ENCODE data around the gene GPC6. TPM values are rescaled to one million over a fixed set of nuclear protein-coding genes. Genes with fewer than 3 reads are reported as not detected.

The GPC6 gene
- total RNA-seq, 1 donor from 2014 or later = 42.9 TPM

- Mint-ChIP-seq H3K36me3 (no peaks in the 10 kb centered on the region), H3K27me3 (ENCODE audit: insufficient read depth, low read depth) (peaks cover 2% of the 10 kb centered on the region), H3K4me1 (peaks cover 15% of the 10 kb centered on the region), H3K9me3 (no peaks in the 10 kb centered on the region), H3K27ac (no peak overlapping the region), H3K4me3 (no peak overlapping the region)
- H3K36me3 ChIP-seq = no peaks in the 10 kb centered on the region
- H3K9me3 ChIP-seq (ENCODE audit: low read depth) = no peaks in the 10 kb centered on the region
- H4K20me1 ChIP-seq (ENCODE audit: low read depth) = no peaks in the 10 kb centered on the region
- no peak overlapping the region for H3K27ac ChIP-seq
- no peak overlapping the region for H3K4me3 ChIP-seq
- DNase-seq (ENCODE audit: low spot score) = no peak
- H3K27me3 ChIP-seq = no peaks in the 10 kb centered on the region
- H3K4me1 ChIP-seq = peaks cover 12% of the 10 kb centered on the region
- no peak overlapping the region for H2AFZ ChIP-seq (replicated peaks)
- H3F3A ChIP-seq (ENCODE audit: low read depth) = no peaks in the 10 kb centered on the region
- H3K79me2 ChIP-seq (ENCODE audit: low read depth) = no peaks in the 10 kb centered on the region
- TF ChIP-seq EZH2 (IDR thresholded peaks at IDR 0.05) (no peak), EZH2phosphoT487 (IDR thresholded peaks at IDR 0.05) (no peak), CTCF (IDR thresholded peaks at IDR 0.05) (no peak)
- no peak overlapping the region for H3K9ac ChIP-seq
- no peak overlapping the region for H3K4me2 ChIP-seq
Measured at GRCh38 chr13:94324767-94325540, 1098.3 kb downstream of the GPC6 start.

- no peak for DNase-seq (ENCODE audit: low spot score)
Measured at GRCh38 chr13:94325650-94326049, 1099.0 kb downstream of the GPC6 start.

GRCh38 chr13:94327318-94327717 is 1100.7 kb downstream of the GPC6 start:
- H3K36me3 Mint-ChIP-seq = no peaks in the 10 kb centered on the region
- H4K20me1 ChIP-seq (ENCODE audit: low read depth) = no peaks in the 10 kb centered on the region
- H3K4me3 ChIP-seq = no peak overlapping the region
- no peaks in the 10 kb centered on the region for H3K9me3 ChIP-seq (ENCODE audit: low read depth)
- no peaks in the 10 kb centered on the region for H3K9me3 Mint-ChIP-seq
- no peak overlapping the region for H3K27ac ChIP-seq
- peaks cover 2% of the 10 kb centered on the region for H3K27me3 Mint-ChIP-seq (ENCODE audit: insufficient read depth, low read depth)
- no peaks in the 10 kb centered on the region for H3K27me3 ChIP-seq
- no peaks in the 10 kb centered on the region for H3K79me2 ChIP-seq (ENCODE audit: low read depth)
- no peak overlapping the region for H3K27ac Mint-ChIP-seq
- H3K36me3 ChIP-seq = no peaks in the 10 kb centered on the region
- H2AFZ ChIP-seq (replicated peaks) = no peak overlapping the region
- TF ChIP-seq EZH2 (IDR thresholded peaks at IDR 0.05) (no peak), CTCF (IDR thresholded peaks at IDR 0.05) (no peak), EZH2phosphoT487 (IDR thresholded peaks at IDR 0.05) (no peak)
- peaks cover 12% of the 10 kb centered on the region for H3K4me1 ChIP-seq
- no peak for DNase-seq (ENCODE audit: low spot score)
- no peak overlapping the region for H3K9ac ChIP-seq
- no peak overlapping the region for H3K4me3 Mint-ChIP-seq
- H3K4me2 ChIP-seq = no peak overlapping the region
- no peaks in the 10 kb centered on the region for H3F3A ChIP-seq (ENCODE audit: low read depth)
- H3K4me1 Mint-ChIP-seq = peaks cover 15% of the 10 kb centered on the region

More at GRCh38 chr13:94325650-94326049, 1099.0 kb downstream of the GPC6 start:
- Mint-ChIP-seq H3K27ac (no peak overlapping the region), H3K4me3 (no peak overlapping the region), H3K4me1 (peaks cover 15% of the 10 kb centered on the region), H3K27me3 (ENCODE audit: insufficient read depth, low read depth) (peaks cover 2% of the 10 kb centered on the region), H3K9me3 (no peaks in the 10 kb centered on the region), H3K36me3 (no peaks in the 10 kb centered on the region)
- Histone ChIP-seq H3K4me3 (no peak overlapping the region), H3K4me2 (no peak overlapping the region), H3K36me3 (no peaks in the 10 kb centered on the region), H3F3A (ENCODE audit: low read depth) (no peaks in the 10 kb centered on the region), H3K27me3 (no peaks in the 10 kb centered on the region), H3K9ac (no peak overlapping the region), H3K79me2 (ENCODE audit: low read depth) (no peaks in the 10 kb centered on the region), H2AFZ (replicated peaks) (no peak overlapping the region), H3K27ac (no peak overlapping the region), H4K20me1 (ENCODE audit: low read depth) (no peaks in the 10 kb centered on the region), H3K4me1 (peaks cover 12% of the 10 kb centered on the region), H3K9me3 (ENCODE audit: low read depth) (no peaks in the 10 kb centered on the region)
- TF ChIP-seq EZH2phosphoT487 (IDR thresholded peaks at IDR 0.05) (no peak), EZH2 (IDR thresholded peaks at IDR 0.05) (no peak), CTCF (IDR thresholded peaks at IDR 0.05) (no peak)

Measured in neural progenitor cell (in vitro differentiated cells).